ENCODE measurements around the gene TSBP1.
"Not testable (repeated sequence)": the region's sequence is repeated elsewhere in the genome, so short reads cannot be mapped to it uniquely, and the experiment has no call there.

The TSBP1 gene

GRCh38 chr6:32317541-32317940 lies 54.2 kb downstream of the TSBP1 start:
- DNase-seq (ENCODE audit: low read depth): no peak
- no peak overlapping the region for H3K4me3 ChIP-seq (ENCODE audit: low read length)
- no peak for TF ChIP-seq CTCF (conservative IDR thresholded peaks at IDR 0.05; ENCODE audit: low read depth, low read length)

- no peak for DNase-seq (ENCODE audit: low read depth)
- H3K4me3 ChIP-seq (ENCODE audit: low read length): no peak overlapping the region
- TF ChIP-seq CTCF (conservative IDR thresholded peaks at IDR 0.05; ENCODE audit: low read depth, low read length): no peak
Measured at GRCh38 chr6:32313964-32314363, 57.7 kb downstream of the TSBP1 start.

GRCh38 chr6:32298632-32299336 lies 72.9 kb downstream of the TSBP1 start:
- no peak for TF ChIP-seq CTCF (conservative IDR thresholded peaks at IDR 0.05; ENCODE audit: low read depth, low read length)
- no peak overlapping the region for H3K4me3 ChIP-seq (ENCODE audit: low read length)
- DNase-seq (ENCODE audit: low read depth): peak; percentile 10

DNA sequence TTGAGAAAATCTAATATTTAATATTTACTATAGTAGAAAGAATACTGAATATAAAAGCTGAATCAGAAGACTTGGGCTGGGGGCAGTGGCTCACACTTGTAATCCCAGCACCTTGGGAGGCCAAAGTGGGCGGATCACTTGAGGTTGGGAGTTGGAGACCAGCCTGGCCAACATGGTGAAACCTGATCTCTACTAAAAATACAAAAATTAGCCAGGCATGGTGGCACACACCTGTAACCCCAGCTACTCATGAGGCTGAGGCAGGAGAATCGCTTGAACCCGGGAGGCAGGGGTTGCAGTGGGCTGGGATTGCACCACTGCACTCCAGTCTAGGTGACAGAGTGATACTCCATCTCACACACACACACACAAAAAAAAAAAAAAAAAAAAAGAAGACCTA lies 76.7 kb downstream of the TSBP1 start:
- not testable (repeated sequence) for DNase-seq (ENCODE audit: low read depth); H3K4me3 ChIP-seq (ENCODE audit: low read length)

GRCh38 chr6:32294566-32294965 lies 77.1 kb downstream of the TSBP1 start:
- no peak for DNase-seq (ENCODE audit: low read depth)
- TF ChIP-seq CTCF (conservative IDR thresholded peaks at IDR 0.05; ENCODE audit: low read depth, low read length): no peak
- H3K4me3 ChIP-seq (ENCODE audit: low read length): no peak overlapping the region

DNA sequence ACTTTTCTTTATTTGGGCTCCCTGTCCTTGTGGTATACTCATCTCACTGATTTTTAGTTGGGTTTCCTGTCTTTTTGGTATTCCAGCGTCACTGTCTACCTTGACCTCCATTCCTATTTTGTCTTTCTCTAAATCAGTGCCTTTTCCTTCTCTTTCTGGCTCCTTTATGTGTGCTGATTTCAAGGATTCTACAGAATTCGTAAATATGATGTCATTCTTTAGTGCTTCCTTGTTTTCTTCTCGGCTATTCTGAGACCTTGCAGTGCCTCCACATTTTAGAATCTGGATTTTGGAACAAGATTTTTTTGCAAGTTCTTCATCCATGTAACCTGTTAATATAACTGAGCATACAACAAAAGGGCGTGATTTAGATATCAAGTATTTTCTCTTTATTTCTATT lies 78.0 kb downstream of the TSBP1 start:
- H3K4me3 ChIP-seq (ENCODE audit: low read length): no peak overlapping the region
- no peak for TF ChIP-seq CTCF (conservative IDR thresholded peaks at IDR 0.05; ENCODE audit: low read depth, low read length)
- DNase-seq (ENCODE audit: low read depth): no peak

DNA sequence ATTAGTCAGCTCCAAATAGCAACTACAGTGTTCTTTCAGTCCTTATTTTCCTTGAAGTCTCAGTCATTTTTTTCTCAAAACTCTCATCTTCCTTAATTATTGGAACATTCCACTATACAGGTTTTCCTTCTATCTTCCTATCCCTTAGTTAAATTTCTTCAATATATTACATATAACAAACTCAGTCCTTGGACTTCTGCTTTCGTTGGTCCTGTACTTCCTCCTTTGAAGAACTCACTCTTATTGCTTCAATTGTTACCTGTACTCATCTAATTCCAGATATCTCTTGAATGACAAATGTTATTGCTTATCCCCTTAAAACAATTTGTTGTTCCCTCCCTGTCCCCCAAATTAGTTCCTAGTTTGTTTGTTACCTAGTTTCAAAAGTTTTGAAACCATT lies 80.2 kb downstream of the TSBP1 start:
- H3K4me3 ChIP-seq (ENCODE audit: low read length): no peak overlapping the region
- no peak for DNase-seq (ENCODE audit: low read depth)
- no peak for TF ChIP-seq CTCF (conservative IDR thresholded peaks at IDR 0.05; ENCODE audit: low read depth, low read length)

Data from retinal pigment epithelial cell (primary cell).